ENCODE data around the gene DCLK2.
"Not testable (repeated sequence)": the region's sequence is repeated elsewhere in the genome, so short reads cannot be mapped to it uniquely, and the experiment has no call there.

DCLK2 gene

GRCh38 chr4:150176547-150176946 lies 98.3 kb downstream of the DCLK2 start:
- Mint-ChIP-seq H3K9me3 (no peaks in the 10 kb centered on the region), H3K27ac (no peak overlapping the region), H3K36me3 (no peaks in the 10 kb centered on the region), H3K4me3 (no peak overlapping the region), H3K4me1 (no peaks in the 10 kb centered on the region)
- ATAC-seq: no peak
- DNase-seq (ENCODE audit: low spot score in 2 of 2): no peak

DNA sequence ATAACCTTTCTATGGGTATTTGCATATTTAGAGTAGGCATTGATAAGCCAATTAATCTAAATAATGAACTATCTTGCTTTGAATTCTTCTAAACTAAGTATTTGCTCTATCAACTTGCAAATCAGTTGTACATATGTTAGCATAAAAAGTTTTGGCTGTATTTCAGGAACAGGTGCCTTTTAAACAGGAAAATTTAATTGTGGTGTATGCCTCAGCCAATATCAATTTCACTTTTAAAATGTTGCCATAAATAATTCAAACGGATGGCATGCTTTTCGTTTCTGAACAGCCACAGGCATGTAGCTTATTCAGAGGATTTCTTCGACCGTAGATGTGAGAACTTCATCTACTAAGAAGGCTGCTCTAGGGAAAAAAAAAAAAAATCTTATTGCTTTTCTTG lies 99.9 kb downstream of the DCLK2 start:
- DNase-seq (ENCODE audit: low spot score in 2 of 2) (no peak), ATAC-seq (no peak)
- H3K27ac Mint-ChIP-seq: no peak overlapping the region
- H3K4me3 Mint-ChIP-seq: no peak overlapping the region
- no peaks in the 10 kb centered on the region for H3K9me3 Mint-ChIP-seq
- no peaks in the 10 kb centered on the region for H3K4me1 Mint-ChIP-seq
- no peaks in the 10 kb centered on the region for H3K36me3 Mint-ChIP-seq

DNA sequence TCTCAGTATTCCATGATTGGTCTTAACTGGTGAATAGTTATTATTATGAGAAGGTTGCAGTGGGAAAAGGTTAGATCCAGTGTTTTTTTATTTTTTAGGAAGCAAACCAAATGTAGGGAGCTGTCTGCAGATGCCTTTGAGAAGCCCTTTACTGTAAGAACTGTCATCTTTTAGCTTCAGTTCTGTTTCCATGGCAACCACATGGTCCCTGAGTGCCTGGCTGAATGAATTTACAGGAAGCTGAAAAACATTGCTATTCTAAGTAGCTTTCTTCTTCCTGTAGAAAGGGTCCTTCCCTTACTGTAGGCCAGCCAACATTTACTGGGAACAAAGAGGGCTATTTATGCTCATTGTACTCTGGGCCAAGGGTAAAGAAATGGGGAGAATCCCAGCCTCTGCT lies 103.3 kb downstream of the DCLK2 start:
- DNase-seq (ENCODE audit: low spot score in 2 of 2) (no peak), ATAC-seq (no peak)
- Mint-ChIP-seq H3K36me3 (no peaks in the 10 kb centered on the region), H3K9me3 (no peaks in the 10 kb centered on the region), H3K27ac (no peak overlapping the region), H3K4me1 (no peaks in the 10 kb centered on the region), H3K4me3 (no peak overlapping the region)

- no peak overlapping the region for H3K4me3 Mint-ChIP-seq
- no peaks in the 10 kb centered on the region for H3K9me3 Mint-ChIP-seq
- H3K4me1 Mint-ChIP-seq: no peaks in the 10 kb centered on the region
- ATAC-seq (no peak), DNase-seq (ENCODE audit: low spot score in 2 of 2) (no peak)
- H3K27ac Mint-ChIP-seq: no peak overlapping the region
- H3K36me3 Mint-ChIP-seq: no peaks in the 10 kb centered on the region
These were observed 104.5 kb downstream of the DCLK2 start for GRCh38 chr4:150182794-150183193.

DNA sequence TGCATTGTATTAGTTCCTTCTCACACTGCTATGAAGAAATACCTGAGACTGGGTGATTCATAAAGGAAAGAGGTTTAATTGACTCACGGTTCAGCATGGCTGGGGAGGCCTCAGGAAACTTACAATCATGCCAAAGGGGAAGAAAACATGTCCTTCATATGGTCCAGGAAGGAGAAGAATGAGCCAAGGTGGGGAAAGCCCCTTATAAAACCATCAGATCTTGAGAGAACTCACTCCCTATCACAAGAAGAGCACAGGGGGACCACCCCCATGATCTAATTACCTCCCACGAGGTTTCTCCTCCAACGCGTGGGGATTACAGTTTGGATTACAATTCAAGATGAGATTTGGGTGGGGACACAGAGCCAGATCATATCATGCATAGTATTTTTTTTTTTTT lies 106.8 kb downstream of the DCLK2 start:
- not testable (repeated sequence) for H3K27ac Mint-ChIP-seq; H3K4me1 Mint-ChIP-seq; DNase-seq (ENCODE audit: low spot score in 2 of 2); H3K4me3 Mint-ChIP-seq; H3K36me3 Mint-ChIP-seq; H3K9me3 Mint-ChIP-seq; ATAC-seq

DNA sequence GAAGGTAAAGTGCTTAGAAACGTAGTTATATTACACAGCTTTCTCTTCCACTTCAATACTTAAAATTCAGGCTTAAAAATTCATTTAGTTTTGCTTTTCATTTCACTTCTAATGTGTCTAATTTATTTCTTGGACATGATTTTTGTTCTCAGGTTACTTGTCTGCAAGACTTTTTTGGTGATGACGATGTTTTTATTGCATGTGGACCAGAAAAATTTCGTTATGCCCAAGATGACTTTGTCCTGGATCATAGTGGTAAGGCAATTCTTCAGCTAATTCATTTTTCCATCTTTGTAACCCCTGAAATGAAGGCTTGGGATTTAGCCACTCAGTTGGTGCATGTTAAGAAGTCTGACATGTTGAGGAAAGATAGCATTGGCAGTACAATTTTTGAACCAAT lies 114.7 kb downstream of the DCLK2 start:
- Mint-ChIP-seq H3K27ac (no peak overlapping the region), H3K4me1 (no peaks in the 10 kb centered on the region), H3K4me3 (no peak overlapping the region), H3K9me3 (no peaks in the 10 kb centered on the region), H3K36me3 (no peaks in the 10 kb centered on the region)
- DNase-seq (ENCODE audit: low spot score in 2 of 2): no peak
- ATAC-seq: no peak

DNA sequence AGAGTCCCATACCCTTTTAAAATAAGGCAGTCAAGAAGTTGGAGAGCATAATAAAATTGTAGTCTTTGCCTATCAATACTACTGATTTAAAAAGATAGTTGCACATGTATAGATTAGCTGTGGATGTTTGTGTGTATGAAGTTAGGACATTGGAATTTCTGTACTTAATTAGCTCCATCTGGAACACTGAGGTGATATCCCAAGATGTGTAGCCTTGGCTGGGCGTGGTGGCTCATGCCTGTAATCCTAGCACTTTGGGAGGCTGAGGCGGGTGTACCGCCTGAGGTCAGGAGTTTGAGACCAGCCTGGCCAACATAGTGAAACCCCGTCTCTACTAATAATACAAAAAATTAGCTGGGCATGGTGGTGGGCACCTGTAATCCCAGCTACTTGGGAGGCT lies 119.0 kb downstream of the DCLK2 start:
- ATAC-seq; H3K4me3 Mint-ChIP-seq; H3K4me1 Mint-ChIP-seq; DNase-seq (ENCODE audit: low spot score in 2 of 2); H3K27ac Mint-ChIP-seq; H3K36me3 Mint-ChIP-seq; H3K9me3 Mint-ChIP-seq: not testable (repeated sequence)

DNA sequence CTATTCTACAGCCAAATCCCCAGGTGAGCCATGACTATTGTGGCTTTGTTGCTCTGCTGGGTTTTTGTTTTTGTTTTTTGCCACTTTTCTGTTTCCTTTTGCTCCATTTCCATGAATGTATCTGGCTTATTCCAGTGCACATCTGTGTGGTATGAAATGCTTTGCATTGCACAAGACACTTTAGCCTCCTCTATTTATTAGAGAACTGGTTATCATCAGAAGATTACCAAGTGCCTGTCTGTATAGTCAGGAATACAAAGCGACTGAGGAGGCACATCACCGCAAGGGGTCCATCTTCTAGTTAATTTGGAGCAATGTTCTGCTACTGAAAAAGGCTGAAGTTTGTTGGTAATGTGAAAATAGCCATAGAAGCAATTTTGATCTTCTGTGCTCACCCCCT lies 120.8 kb downstream of the DCLK2 start:
- Mint-ChIP-seq H3K9me3 (no peaks in the 10 kb centered on the region), H3K4me1 (no peaks in the 10 kb centered on the region), H3K36me3 (no peaks in the 10 kb centered on the region), H3K27ac (no peak overlapping the region), H3K4me3 (no peak overlapping the region)
- ATAC-seq: no peak
- DNase-seq (ENCODE audit: low spot score in 2 of 2): no peak

GRCh38 chr4:150205016-150205415 lies 126.8 kb downstream of the DCLK2 start:
- Mint-ChIP-seq H3K36me3 (no peaks in the 10 kb centered on the region), H3K9me3 (no peaks in the 10 kb centered on the region), H3K4me1 (no peaks in the 10 kb centered on the region), H3K4me3 (no peak overlapping the region), H3K27ac (no peak overlapping the region)
- DNase-seq (ENCODE audit: low spot score in 2 of 2): no peak
- ATAC-seq: no peak

DNA sequence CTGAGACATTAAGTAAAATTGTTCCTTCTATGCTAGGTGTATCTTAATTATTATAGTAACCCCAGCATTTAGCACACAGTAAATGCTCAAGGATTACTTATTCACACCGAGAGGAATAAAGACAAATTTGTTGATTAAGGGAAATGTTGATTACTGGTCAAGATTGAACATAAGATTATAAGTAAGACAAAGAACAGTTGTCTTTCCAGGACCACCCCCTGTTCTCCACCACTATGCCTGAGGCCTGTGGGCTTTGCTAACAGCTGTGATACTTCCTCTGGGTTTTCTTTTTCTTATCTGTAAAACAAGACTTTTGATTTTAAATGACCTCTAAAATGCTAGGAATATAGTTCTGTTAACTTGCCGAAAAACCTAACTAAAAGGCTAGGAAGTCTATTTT lies 128.0 kb downstream of the DCLK2 start:
- DNase-seq (ENCODE audit: low spot score in 2 of 2) (no peak), ATAC-seq (no peak)
- H3K36me3 Mint-ChIP-seq: no peaks in the 10 kb centered on the region
- no peak overlapping the region for H3K27ac Mint-ChIP-seq
- H3K9me3 Mint-ChIP-seq: no peaks in the 10 kb centered on the region
- H3K4me1 Mint-ChIP-seq: no peaks in the 10 kb centered on the region
- no peak overlapping the region for H3K4me3 Mint-ChIP-seq

DNA sequence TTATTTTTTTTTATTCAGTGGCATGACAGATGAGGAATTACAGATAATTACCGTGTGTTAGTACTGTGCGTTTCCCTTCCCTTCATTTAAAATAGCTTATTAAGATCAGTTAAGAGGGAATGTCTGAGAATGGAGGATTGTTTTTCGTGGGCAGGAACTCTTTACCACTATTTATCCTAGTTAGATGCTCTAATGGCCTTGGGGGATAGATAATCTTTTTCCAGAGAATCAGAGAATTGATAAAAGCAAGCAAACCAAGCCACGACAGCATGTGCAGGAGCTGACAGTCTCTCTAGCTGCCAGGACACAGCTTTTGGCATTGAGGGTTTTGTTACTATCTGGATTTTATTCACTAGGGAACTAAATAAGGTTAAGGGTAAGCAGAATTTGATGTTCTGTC lies 128.7 kb downstream of the DCLK2 start:
- no peaks in the 10 kb centered on the region for H3K4me1 Mint-ChIP-seq
- no peak for DNase-seq (ENCODE audit: low spot score in 2 of 2)
- H3K36me3 Mint-ChIP-seq: no peaks in the 10 kb centered on the region

DNA sequence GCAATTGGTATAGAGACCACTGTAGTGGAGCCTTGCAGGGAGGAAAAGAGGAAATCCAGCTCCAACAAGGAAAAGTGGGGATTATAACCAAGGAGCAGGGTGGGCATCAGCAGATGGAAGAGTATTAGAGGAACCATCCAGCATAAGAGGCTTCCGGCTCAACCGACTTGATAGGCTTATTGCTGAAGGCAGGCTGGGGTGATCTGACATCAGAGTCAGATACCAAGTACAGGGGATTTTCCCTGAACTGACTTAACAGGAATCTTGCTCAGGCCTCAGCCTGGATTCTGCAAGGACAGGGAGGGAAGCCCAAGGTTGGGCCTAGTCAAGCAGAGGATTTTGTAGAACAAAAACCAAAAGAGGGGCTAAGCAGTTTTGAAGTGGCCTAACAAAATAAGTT lies 129.6 kb downstream of the DCLK2 start:
- DNase-seq (ENCODE audit: low spot score in 2 of 2): no peak
- ATAC-seq: no peak
- Mint-ChIP-seq H3K4me3 (no peak overlapping the region), H3K4me1 (no peaks in the 10 kb centered on the region), H3K27ac (no peak overlapping the region), H3K9me3 (no peaks in the 10 kb centered on the region), H3K36me3 (no peaks in the 10 kb centered on the region)

More for the DNA sequence above, 128.7 kb downstream of the DCLK2 start:
- no peaks in the 10 kb centered on the region for H3K9me3 Mint-ChIP-seq
- no peak overlapping the region for H3K27ac Mint-ChIP-seq
- no peak for ATAC-seq
- H3K4me3 Mint-ChIP-seq: no peak overlapping the region

GRCh38 chr4:150209140-150209829 lies 131.0 kb downstream of the DCLK2 start:
- Mint-ChIP-seq H3K9me3 (no peaks in the 10 kb centered on the region), H3K36me3 (no peaks in the 10 kb centered on the region), H3K4me1 (no peaks in the 10 kb centered on the region), H3K27ac (no peak overlapping the region), H3K4me3 (no peak overlapping the region)
- ATAC-seq: no peak
- peak in 1 of 2 donors; percentile 54 for DNase-seq (ENCODE audit: low spot score in 2 of 2)

GRCh38 chr4:150211016-150211415 lies 132.8 kb downstream of the DCLK2 start:
- Mint-ChIP-seq H3K4me3 (no peak overlapping the region), H3K27ac (no peak overlapping the region), H3K4me1 (no peaks in the 10 kb centered on the region), H3K9me3 (no peaks in the 10 kb centered on the region), H3K36me3 (no peaks in the 10 kb centered on the region)
- ATAC-seq: no peak
- DNase-seq (ENCODE audit: low spot score in 2 of 2): no peak

DNA sequence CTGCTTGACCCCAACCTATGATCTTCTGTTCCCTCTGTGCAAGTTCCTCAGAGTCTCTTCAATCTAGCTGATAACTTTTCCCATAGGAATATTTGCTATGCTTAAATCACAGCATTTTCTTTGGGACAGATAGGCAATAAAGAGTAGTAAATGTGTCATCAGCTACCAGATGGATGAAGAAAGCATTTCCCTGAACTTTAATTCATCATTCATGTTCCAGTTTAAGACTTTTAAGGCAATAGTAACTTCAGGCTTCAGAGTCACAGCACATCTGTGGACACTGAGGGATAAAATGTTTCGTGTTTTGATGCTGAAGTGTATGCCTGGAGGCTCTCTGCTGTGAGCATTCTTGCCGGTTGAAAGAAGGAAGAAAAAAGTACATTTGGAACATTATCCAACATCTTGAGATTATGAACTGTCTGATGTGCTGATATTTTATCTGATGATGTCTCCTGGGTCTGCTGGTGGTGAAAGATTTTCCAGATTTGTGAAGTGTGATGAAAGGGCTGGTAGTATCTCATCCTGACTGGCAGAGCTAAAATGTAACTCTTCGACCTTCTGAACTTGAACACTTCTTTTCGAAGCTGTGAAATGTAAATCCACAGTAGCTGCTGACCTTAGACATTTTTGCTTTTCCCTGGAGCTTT lies 133.7 kb downstream of the DCLK2 start:
- H3K36me3 Mint-ChIP-seq: no peaks in the 10 kb centered on the region
- H3K4me1 Mint-ChIP-seq: no peaks in the 10 kb centered on the region
- DNase-seq (ENCODE audit: low spot score in 2 of 2) (no peak), ATAC-seq (no peak)
- H3K27ac Mint-ChIP-seq: no peak overlapping the region
- no peaks in the 10 kb centered on the region for H3K9me3 Mint-ChIP-seq
- H3K4me3 Mint-ChIP-seq: no peak overlapping the region

DNA sequence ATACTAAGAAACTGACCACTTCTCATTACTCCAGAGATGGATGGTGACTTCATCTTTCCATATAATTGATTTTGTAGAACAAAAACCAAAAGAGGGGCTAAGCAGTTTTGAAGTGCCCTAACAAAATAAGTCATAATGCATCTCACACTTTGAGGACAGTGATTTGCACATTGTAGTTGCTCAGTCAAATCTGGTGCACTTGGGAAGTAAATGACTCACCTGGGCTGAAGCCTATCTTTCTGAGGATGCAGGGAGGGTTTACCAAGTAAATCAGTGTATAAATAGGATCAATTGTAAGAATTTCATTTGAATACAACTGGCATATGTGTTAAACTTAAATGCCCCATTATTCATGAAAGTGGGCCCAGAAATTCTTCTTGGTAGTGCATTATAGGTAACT lies 134.2 kb downstream of the DCLK2 start:
- no peaks in the 10 kb centered on the region for H3K9me3 Mint-ChIP-seq
- DNase-seq (ENCODE audit: low spot score in 2 of 2) (no peak), ATAC-seq (peak; percentile 46)
- H3K4me3 Mint-ChIP-seq: no peak overlapping the region
- no peaks in the 10 kb centered on the region for H3K4me1 Mint-ChIP-seq
- no peak overlapping the region for H3K27ac Mint-ChIP-seq
- H3K36me3 Mint-ChIP-seq: no peaks in the 10 kb centered on the region
